H1 (cell line): ENCODE results near the gene CELF2. TPM values are rescaled to one million over a fixed set of nuclear protein-coding genes. Genes with fewer than 3 reads are reported as not detected.

ENCODE experiments used
- CTCF ChIA-PET: fragments of 300-600 bp; sonication (Branson Sonifier 250); formaldehyde crosslinking; loops from one replicate; lab custom pipeline; 2021; ENCODE audit not compliant: partially characterized antibody; lab: Charles Lee
- POLR2A ChIA-PET: fragments of 300-600 bp; sonication (Branson Sonifier 250); formaldehyde crosslinking; loops from one replicate; lab custom pipeline; 2021; ENCODE audit warnings: inconsistent platforms; ENCODE audit not compliant: partially characterized antibody; lab: Charles Lee
- DNase-seq, 2 experiments: peaks; one replicate each; pipeline versions ENCODE4 v3.0.0 to v3.0.0-alpha.2; 2010 to 2022; ENCODE audit warnings: low spot score in 2 of 2, low read depth in 1 of 2, mixed read lengths in 1 of 2
- FAIRE-seq: peaks from 2 replicates; lab custom pipeline; 2011; peaks lifted over from hg19 to GRCh38; lab: Jason Lieb, UNC
- H2AFZ ChIP-seq: 2 replicates; pipeline ENCODE4 v1.8.1; 2012; ENCODE audit warnings: low read length, inconsistent platforms
- H2AK5ac ChIP-seq: 2 replicates; pipeline ENCODE4 v1.6.1; 2013; ENCODE audit warnings: low read depth, low read length
- H2BK120ac ChIP-seq: replicated peaks from 2 replicates; pipeline ENCODE3; 2013; ENCODE audit warnings: low read depth, low read length, inconsistent platforms
- H2BK12ac ChIP-seq: 2 replicates; pipeline ENCODE4 v1.6.1; 2013; ENCODE audit warnings: low read depth, low read length
- H2BK15ac ChIP-seq: 2 replicates; pipeline ENCODE4 v1.6.1; 2013; ENCODE audit warnings: low read length
- H2BK20ac ChIP-seq: 2 replicates; pipeline ENCODE4 v1.6.1; 2013; ENCODE audit warnings: low read length
- H2BK5ac ChIP-seq: 2 replicates; pipeline ENCODE4 v1.6.1; 2013; ENCODE audit warnings: low read depth, low read length
- H3K14ac ChIP-seq: 2 replicates; pipeline ENCODE4 v1.6.1; 2013; ENCODE audit warnings: inconsistent platforms; ENCODE audit not compliant: insufficient read length
- H3K18ac ChIP-seq: 2 replicates; pipeline ENCODE4 v1.6.1; 2013; ENCODE audit warnings: low read length; ENCODE audit errors: extremely low read depth
- H3K23ac ChIP-seq: 2 replicates; pipeline ENCODE4 v1.6.1; 2013; ENCODE audit warnings: inconsistent platforms; ENCODE audit not compliant: insufficient read length
- H3K23me2 ChIP-seq: 2 replicates; pipeline ENCODE4 v1.6.1; 2013; ENCODE audit warnings: low read depth, low read length
- H3K27ac ChIP-seq: 2 replicates; pipeline ENCODE4 v1.6.1; 2011; ENCODE audit warnings: low read depth, low read length, inconsistent platforms
- H3K27me3 ChIP-seq, 4 experiments: replicated peaks in 1 of 4; 1 replicate in 1 of 4; 2 replicates in 3 of 4; pipeline versions ENCODE4 v1.6.1 to v1.8.1; 2011 to 2013; ENCODE audit warnings: low read length in 3 of 4, mild to moderate bottlenecking in 3 of 4, inconsistent platforms in 2 of 4, mixed read lengths in 2 of 4, moderate library complexity in 1 of 4; ENCODE audit not compliant: control insufficient read depth in 3 of 4, insufficient read depth in 3 of 4; ENCODE audit errors: extremely low read depth in 1 of 4
- H3K36me3 ChIP-seq, 4 experiments: 2 replicates each; pipeline versions ENCODE4 v1.6.1 to v1.8.1; 2011 to 2013; ENCODE audit warnings: mild to moderate bottlenecking in 4 of 4, low read length in 3 of 4, moderate library complexity in 2 of 4, control low read depth in 1 of 4, inconsistent platforms in 1 of 4; ENCODE audit not compliant: insufficient read depth in 4 of 4, control insufficient read depth in 2 of 4
- H3K4ac ChIP-seq: replicated peaks from 2 replicates; pipeline ENCODE3; 2013; ENCODE audit warnings: low read length, low read depth, mixed read lengths, inconsistent platforms; ENCODE audit not compliant: insufficient read length
- H3K4me1 ChIP-seq, 4 experiments: replicated peaks in 1 of 4; 1 replicate in 1 of 4; 2 replicates in 3 of 4; pipeline versions ENCODE4 v1.6.1 to v1.8.1; 2011 to 2013; ENCODE audit warnings: low read length in 3 of 4, inconsistent platforms in 2 of 4, mixed read lengths in 1 of 4; ENCODE audit not compliant: insufficient read depth in 4 of 4, control insufficient read depth in 3 of 4
- H3K4me2 ChIP-seq, 2 experiments: 2 replicates each; pipeline versions ENCODE4 v1.6.1 to v1.8.1; 2011 to 2013; ENCODE audit warnings: low read depth in 2 of 2, low read length in 2 of 2, control low read depth in 1 of 2, inconsistent platforms in 1 of 2, mild to moderate bottlenecking in 1 of 2; ENCODE audit not compliant: insufficient read depth in 1 of 2
- H3K4me3 ChIP-seq, 4 experiments: fragments of 200-600, 300-600 bp in 1 of 4; sonication (generic), shearing (Covaris generic), sonication (Bioruptor Twin) in 1 of 4; 2 replicates each; pipeline versions ENCODE4 v1.5.1 to v1.8.1; 2011 to 2016; ENCODE audit warnings: low read length in 4 of 4, low read depth in 3 of 4, control low read depth in 2 of 4, inconsistent platforms in 2 of 4, mild to moderate bottlenecking in 2 of 4, mixed read lengths in 1 of 4, moderate library complexity in 1 of 4; ENCODE audit not compliant: insufficient read depth in 2 of 4; ENCODE audit errors: extremely low read depth in 1 of 4
- H3K56ac ChIP-seq: replicated peaks from 2 replicates; pipeline ENCODE3; 2013; ENCODE audit warnings: low read depth, mild to moderate bottlenecking, mixed read lengths, low read length, inconsistent platforms; ENCODE audit not compliant: insufficient read length
- H3K79me1 ChIP-seq: 2 replicates; pipeline ENCODE4 v1.6.1; 2013; ENCODE audit warnings: low read depth, low read length, control low read depth
- H3K79me2 ChIP-seq, 2 experiments: 2 replicates each; pipeline versions ENCODE4 v1.6.1 to v1.8.1; 2012 to 2013; ENCODE audit warnings: low read length in 2 of 2, mild to moderate bottlenecking in 2 of 2, inconsistent platforms in 1 of 2; ENCODE audit not compliant: insufficient read depth in 2 of 2, control insufficient read depth in 1 of 2
- H3K9ac ChIP-seq, 4 experiments: replicated peaks in 1 of 4; 1 replicate in 1 of 4; 2 replicates in 3 of 4; pipeline versions ENCODE4 v1.6.1 to v1.8.1; 2011 to 2013; ENCODE audit warnings: low read depth in 3 of 4, low read length in 3 of 4, control low read depth in 2 of 4, mild to moderate bottlenecking in 2 of 4, moderate library complexity in 2 of 4, inconsistent platforms in 1 of 4; ENCODE audit errors: extremely low read depth in 1 of 4
- H3K9me3 ChIP-seq, 2 experiments: 2 replicates each; pipeline versions ENCODE4 v1.6.1 to v1.8.1; 2012 to 2013; ENCODE audit warnings: mild to moderate bottlenecking in 2 of 2, moderate library complexity in 2 of 2, control low read depth in 1 of 2, inconsistent platforms in 1 of 2, low read depth in 1 of 2, low read length in 1 of 2, mixed read lengths in 1 of 2; ENCODE audit not compliant: insufficient read depth in 2 of 2
- H4K20me1 ChIP-seq, 2 experiments: replicated peaks in 1 of 2; 2 replicates each; pipeline versions ENCODE3 to v1.8.1; 2011 to 2013; ENCODE audit warnings: inconsistent platforms in 2 of 2, low read length in 2 of 2, mild to moderate bottlenecking in 1 of 2; ENCODE audit not compliant: insufficient read depth in 2 of 2, control insufficient read depth in 1 of 2
- H4K5ac ChIP-seq: 2 replicates; pipeline ENCODE4 v1.6.1; 2013; ENCODE audit warnings: low read length, low read depth, mixed read lengths, inconsistent platforms; ENCODE audit not compliant: insufficient read length
- H4K8ac ChIP-seq: 2 replicates; pipeline ENCODE4 v1.8.0; 2013; ENCODE audit warnings: mild to moderate bottlenecking, moderate library complexity, low read length, inconsistent platforms; ENCODE audit not compliant: insufficient read depth; ENCODE audit errors: extremely low read depth
- H4K91ac ChIP-seq: replicated peaks from 2 replicates; pipeline ENCODE3; 2013; ENCODE audit warnings: low read length, mixed read lengths, inconsistent platforms; ENCODE audit not compliant: insufficient read length
- CBX8 ChIP-seq: fragments of 300-800, 300-1000 bp; sonication (generic); IDR thresholded peaks from 2 replicates; pipeline ENCODE4 v1.7.1; 2016; ENCODE audit warnings: low read depth, low read length, borderline replicate concordance
- CTBP2 ChIP-seq: IDR thresholded peaks from 2 replicates; pipeline ENCODE4 v1.7.0; 2011; ENCODE audit warnings: borderline replicate concordance, mild to moderate bottlenecking, moderate library complexity, mixed read lengths, low read length; ENCODE audit not compliant: insufficient read depth, insufficient read length
- KDM4A ChIP-seq: IDR thresholded peaks from one replicate; pipeline ENCODE4 v1.7.1; 2012; ENCODE audit warnings: low read depth, mild to moderate bottlenecking, moderate library complexity, low read length, inconsistent platforms; ENCODE audit not compliant: severe bottlenecking
- MAFK ChIP-seq: IDR thresholded peaks from 2 replicates; pipeline ENCODE4 v1.6.1; 2012; ENCODE audit warnings: low read depth, mild to moderate bottlenecking, improper control_type of control experiment, low read length
- TBP ChIP-seq: IDR thresholded peaks from 2 replicates; pipeline ENCODE4 v1.6.1; 2011; ENCODE audit warnings: low read depth, low read length, improper control_type of control experiment
- WGBS, 2 experiments: shearing (Covaris generic) in 1 of 2; methylation state at CpG; one replicate each; pipeline versions ENCODE4 v1.1.6 to v1.1.7; 2013 to 2015; ENCODE audit warnings: low lambda C conversion rate in 2 of 2, mixed read lengths in 2 of 2, inconsistent platforms in 1 of 2, low coverage in 1 of 2, missing lambda C conversion rate in 1 of 2; ENCODE audit not compliant: insufficient replicate concordance in 2 of 2, insufficient coverage in 1 of 2, insufficient read length in 1 of 2; ENCODE audit errors: extremely low coverage in 1 of 2, missing lambda C conversion rate in 1 of 2; 5-methylcytosine and 5-hydroxymethylcytosine counted together
- polyA plus RNA-seq, 7 experiments: library from polyadenylated mRNA; depleted of rRNA in 3 of 7; stranded (reverse) in 5 of 7; unstranded in 2 of 7; fragments of >200 nt in 5 of 7; fragments of 200-250 nt in 2 of 7; gene quantifications; 1 replicate in 5 of 7; 2 replicates in 1 of 7; 4 replicates in 1 of 7; pipeline versions ENCODE4 v1.2.1 to v1.2.3, GENCODE V29; 2011 to 2013; ENCODE audit warnings: missing spikeins in 2 of 7, mixed read lengths in 2 of 7
- total RNA-seq: library from RNA; stranded (reverse); fragmentation: NEBNext Ultra II Directional; extraction: Animal tissue kit (Norgen Biotek cat#: 25700); gene quantifications from 2 replicates; pipeline ENCODE4 v1.2.1, GENCODE V29; 2021

The CELF2 gene
- total and polyA plus RNA-seq, 2 of the 8 experiments (the other 6 are each of a cell fraction or from before 2014, with no cell fraction given): 18.3 to 22.7 TPM

DNA sequence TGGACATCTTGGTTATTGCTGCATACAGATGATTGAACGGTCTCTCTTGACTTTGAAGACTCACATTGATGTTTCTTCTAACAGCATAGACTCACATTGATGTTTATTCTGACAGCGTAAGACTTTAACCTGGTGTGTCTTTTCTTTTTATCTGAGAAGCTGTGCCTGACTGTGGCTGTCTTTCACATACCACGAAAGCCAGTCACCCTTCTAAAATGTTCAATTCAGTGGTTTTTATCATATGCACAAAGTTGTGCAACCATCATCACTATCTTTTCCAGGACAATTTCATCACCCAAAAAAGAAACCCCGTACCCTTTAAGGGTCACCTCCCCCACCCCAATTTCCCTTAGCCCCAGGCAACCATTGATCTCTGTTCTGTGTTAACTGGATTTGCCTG, 24.7 kb downstream of the CELF2 start:
- Histone ChIP-seq H4K20me1 (no peaks in the 10 kb centered on the region), H3K27ac (no peak overlapping the region), H3K4me3 (no peak overlapping the region), H3K4me2 (no peak overlapping the region), H2AFZ (no peak overlapping the region), H4K91ac (no peak overlapping the region), H2BK5ac (no peak overlapping the region), H4K8ac (no peak overlapping the region), H2BK120ac (no peak overlapping the region), H3K9me3 (no peaks in the 10 kb centered on the region), H3K18ac (no peak overlapping the region), H2BK12ac (no peak overlapping the region), H3K56ac (no peak overlapping the region), H4K5ac (no peak overlapping the region), H3K79me1 (no peaks in the 10 kb centered on the region; the same call in 1 of the 2 replicates), H2AK5ac (no peak overlapping the region), H3K23ac (no peak overlapping the region), H3K23me2 (no peaks in the 10 kb centered on the region), H2BK20ac (no peak overlapping the region), H3K36me3 (no peaks in the 10 kb centered on the region), H3K79me2 (peaks cover 0 to 4% of the 10 kb centered on the region in 2 experiments; a peak in 1 of 4 replicates), H2BK15ac (no peak overlapping the region), H3K4me1 (peaks cover 0 to 6% (median 0%) of the 10 kb centered on the region in 4 experiments; a peak in 1 of 7 replicates), H3K9ac (no peak overlapping the region), H3K4ac (no peak overlapping the region), H3K14ac (no peak overlapping the region), H3K27me3 (no peaks in the 10 kb centered on the region)
- ChIA-PET POLR2A (no interaction called here), CTCF (interaction anchor here (0.6 to 2.0 kb wide), 2 partner anchors 228 to 424 kb away, joined by 3 to 5 read pairs; no protein-coding TSS in a partner anchor)
- DNase-seq: no peak
- no peak for FAIRE-seq
- 92% methylated on average over 4 of the region's 4 CpGs; no CpG with 5 or more reads in 1 of the 2 experiments for WGBS, 2 experiments
- TF ChIP-seq TBP: no peak
- no peak for TF ChIP-seq CBX8
- TF ChIP-seq KDM4A: no peak
- TF ChIP-seq MAFK: no peak
- no peak for TF ChIP-seq CTBP2
